MCF 10A (cell line): ENCODE measurements around the gene IL22RA2. TPM values are rescaled to one million over a fixed set of nuclear protein-coding genes. Genes with fewer than 3 reads are reported as not detected.

Experiments
- BruUV-seq: library from RNA; stranded (reverse); fragments of 400-500 nt; replicated peaks from 2 replicates; lab custom pipeline; 2021; lab: Mats Ljungman, UMichigan
- CTCF ChIA-PET: fragments of 300-600 bp; sonication (Branson Sonifier 250); formaldehyde crosslinking; extraction: SDS; loops from one replicate; lab custom pipeline; 2021; ENCODE audit warnings: antibody characterized with exemption, inconsistent platforms; lab: Yijun Ruan, JAX
- POLR2A ChIA-PET: fragments of 300-600, 350-650 bp; sonication (Branson Sonifier 250); formaldehyde crosslinking; extraction: SDS; loops from one replicate; lab custom pipeline; 2020; ENCODE audit warnings: antibody characterized with exemption, inconsistent platforms; lab: Yijun Ruan, JAX
- DNase-seq: peaks from one replicate; pipeline ENCODE4 v3.0.0-alpha.2; 2018; ENCODE audit not compliant: unreplicated experiment
- H3K27ac Mint-ChIP-seq: one replicate; pipeline ENCODE4 v1.8.0; 2022; ENCODE audit warnings: mild to moderate bottlenecking, low read depth, mixed read lengths; ENCODE audit not compliant: unreplicated experiment
- H3K27me3 Mint-ChIP-seq: one replicate; pipeline ENCODE4 v1.8.0; 2022; ENCODE audit warnings: mixed read lengths; ENCODE audit not compliant: insufficient read depth, unreplicated experiment
- H3K36me3 Mint-ChIP-seq: one replicate; pipeline ENCODE4 v1.8.0; 2022; ENCODE audit warnings: mild to moderate bottlenecking, moderate library complexity, mixed read lengths; ENCODE audit not compliant: insufficient read depth, unreplicated experiment
- H3K4me1 Mint-ChIP-seq: one replicate; pipeline ENCODE4 v1.8.0; 2022; ENCODE audit warnings: mixed read lengths; ENCODE audit not compliant: insufficient read depth, unreplicated experiment
- H3K4me3 Mint-ChIP-seq: one replicate; pipeline ENCODE4 v1.8.0; 2022; ENCODE audit warnings: mild to moderate bottlenecking, moderate library complexity, mixed read lengths; ENCODE audit not compliant: unreplicated experiment
- H3K9me3 Mint-ChIP-seq: one replicate; pipeline ENCODE4 v1.8.0; 2022; ENCODE audit warnings: mixed read lengths; ENCODE audit not compliant: unreplicated experiment
- intact Hi-C: fragments of 100-400 bp; cut with micrococcal nuclease; formaldehyde crosslinking; loops from 2 replicates; pipeline ENCODE4 v1.14.1; 2022
- total RNA-seq: library from RNA; stranded (reverse); gene quantifications from 2 replicates; pipeline ENCODE4 v1.2.3, GENCODE V29; 2022
- TF ChIP-seq, protein P1 (sequence below): fragments of 200-600 bp; IDR thresholded peaks from one replicate; pipeline ENCODE4 v1.8.0; 2022; ENCODE audit warnings: antibody characterized with exemption, mild to moderate bottlenecking; ENCODE audit not compliant: unreplicated experiment

Gene IL22RA2
- total RNA-seq, 1 experiment from 2014 or later = not detected

DNA sequence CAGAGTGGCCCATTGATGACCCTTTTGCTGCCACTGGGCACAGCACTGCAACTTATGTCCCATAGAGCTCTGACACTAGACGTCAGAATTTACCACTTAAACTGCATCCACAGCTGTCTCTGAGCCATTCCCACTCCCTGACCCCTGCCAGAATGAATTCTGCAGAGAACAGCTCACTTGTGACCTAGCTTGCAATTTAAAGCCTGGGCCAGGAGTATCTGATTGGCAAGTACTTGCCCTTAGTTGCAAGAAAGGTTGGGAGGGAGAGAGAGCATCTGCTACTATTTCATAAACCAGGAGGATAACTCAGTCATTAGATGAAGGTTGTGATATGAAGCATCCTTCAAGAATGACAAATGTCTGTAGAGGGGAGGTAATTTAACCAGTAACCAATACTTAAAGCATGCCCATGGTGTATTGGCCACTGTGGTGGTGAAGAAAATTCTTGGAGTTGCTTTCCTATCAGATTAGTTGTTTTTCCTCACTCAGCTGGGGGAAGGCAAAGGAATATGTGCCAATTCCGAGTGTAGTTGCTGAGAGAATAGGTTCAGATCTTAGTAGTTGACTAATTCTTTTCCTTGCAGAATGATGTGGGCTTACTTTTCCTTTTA is 46.5 kb downstream of the IL22RA2 start:
- no peak for DNase-seq
- no peaks in the 10 kb centered on the region for H3K36me3 Mint-ChIP-seq
- POLR2A ChIA-PET = no interaction called here
- no peak overlapping the region for H3K4me3 Mint-ChIP-seq
- TF ChIP-seq, protein P1, sequence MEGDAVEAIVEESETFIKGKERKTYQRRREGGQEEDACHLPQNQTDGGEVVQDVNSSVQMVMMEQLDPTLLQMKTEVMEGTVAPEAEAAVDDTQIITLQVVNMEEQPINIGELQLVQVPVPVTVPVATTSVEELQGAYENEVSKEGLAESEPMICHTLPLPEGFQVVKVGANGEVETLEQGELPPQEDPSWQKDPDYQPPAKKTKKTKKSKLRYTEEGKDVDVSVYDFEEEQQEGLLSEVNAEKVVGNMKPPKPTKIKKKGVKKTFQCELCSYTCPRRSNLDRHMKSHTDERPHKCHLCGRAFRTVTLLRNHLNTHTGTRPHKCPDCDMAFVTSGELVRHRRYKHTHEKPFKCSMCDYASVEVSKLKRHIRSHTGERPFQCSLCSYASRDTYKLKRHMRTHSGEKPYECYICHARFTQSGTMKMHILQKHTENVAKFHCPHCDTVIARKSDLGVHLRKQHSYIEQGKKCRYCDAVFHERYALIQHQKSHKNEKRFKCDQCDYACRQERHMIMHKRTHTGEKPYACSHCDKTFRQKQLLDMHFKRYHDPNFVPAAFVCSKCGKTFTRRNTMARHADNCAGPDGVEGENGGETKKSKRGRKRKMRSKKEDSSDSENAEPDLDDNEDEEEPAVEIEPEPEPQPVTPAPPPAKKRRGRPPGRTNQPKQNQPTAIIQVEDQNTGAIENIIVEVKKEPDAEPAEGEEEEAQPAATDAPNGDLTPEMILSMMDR = no peak
- BruUV-seq = no TSS peak
- intact Hi-C loops = no loop called here
- H3K4me1 Mint-ChIP-seq = no peaks in the 10 kb centered on the region
- CTCF ChIA-PET = interaction anchor here (0.8 to 1.6 kb wide), 2 partner anchors 12 to 39 kb away, joined by 3 to 7 read pairs; no protein-coding TSS in a partner anchor
- H3K9me3 Mint-ChIP-seq = peaks cover 10% of the 10 kb centered on the region
- no peak overlapping the region for H3K27ac Mint-ChIP-seq
- H3K27me3 Mint-ChIP-seq = no peaks in the 10 kb centered on the region

DNA sequence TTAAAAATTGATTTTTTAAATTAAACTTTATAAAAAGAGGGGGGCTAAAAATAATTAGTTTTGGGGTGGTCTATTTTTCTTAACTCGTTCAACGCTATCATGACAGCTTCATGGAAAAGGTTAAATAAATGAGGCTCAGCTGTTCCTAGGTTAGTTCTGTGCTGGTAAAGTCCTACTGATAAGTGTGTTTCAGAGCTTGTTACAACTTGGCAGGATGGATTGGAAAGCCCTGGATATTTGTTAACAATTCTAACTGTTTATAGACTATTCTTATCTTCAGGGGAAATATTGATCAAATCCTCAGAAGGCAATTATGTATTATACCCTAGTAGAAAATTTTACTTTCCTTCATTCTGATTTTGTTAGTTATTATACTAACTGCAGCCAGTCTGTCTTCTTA is 50.4 kb downstream of the IL22RA2 start:
- TF ChIP-seq, protein P1 = no peak
- BruUV-seq = no TSS peak
- CTCF ChIA-PET = interaction anchor here (1.3 kb wide), 1 partner anchor 29 kb away, joined by 3 read pairs; no protein-coding TSS in a partner anchor
- H3K27me3 Mint-ChIP-seq = no peaks in the 10 kb centered on the region
- H3K4me3 Mint-ChIP-seq = no peak overlapping the region
- H3K9me3 Mint-ChIP-seq = peaks cover under 1% of the 10 kb centered on the region
- H3K36me3 Mint-ChIP-seq = no peaks in the 10 kb centered on the region
- H3K4me1 Mint-ChIP-seq = no peaks in the 10 kb centered on the region
- intact Hi-C loops = no loop called here
- POLR2A ChIA-PET = interaction anchor here (1.2 to 2.0 kb wide), 5 partner anchors 8 to 33 kb away, joined by 3 to 15 read pairs (median 5); no protein-coding TSS in a partner anchor
- no peak overlapping the region for H3K27ac Mint-ChIP-seq
- no peak for DNase-seq

DNA sequence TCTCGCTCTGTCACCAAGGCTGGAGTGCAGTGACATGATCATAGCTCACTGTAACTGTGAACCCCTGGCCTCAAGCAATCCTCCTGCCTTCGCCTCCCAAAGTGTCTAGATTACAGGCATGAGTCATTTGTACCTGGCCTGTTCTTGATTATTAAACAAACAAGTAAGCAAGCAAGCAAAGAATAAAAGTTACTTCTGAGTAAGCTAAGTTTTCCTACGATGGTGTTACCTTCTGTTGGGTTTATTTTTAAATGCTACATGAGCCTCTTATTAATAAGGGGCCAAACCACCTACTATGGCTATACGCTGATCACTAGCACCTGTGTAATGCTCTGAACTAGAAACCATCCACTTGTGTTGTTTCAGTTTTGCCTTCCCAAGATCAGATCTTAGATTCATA is 50.8 kb downstream of the IL22RA2 start:
- H3K27ac Mint-ChIP-seq = no peak overlapping the region
- POLR2A ChIA-PET = interaction anchor here (0.7 to 2.0 kb wide), 6 partner anchors 8 to 951 kb away, joined by 3 to 15 read pairs (median 4); no protein-coding TSS in a partner anchor
- H3K9me3 Mint-ChIP-seq = no peaks in the 10 kb centered on the region
- intact Hi-C loops = no loop called here
- BruUV-seq = no TSS peak
- no peak overlapping the region for H3K4me3 Mint-ChIP-seq
- no peaks in the 10 kb centered on the region for H3K36me3 Mint-ChIP-seq
- DNase-seq = peak; percentile 41
- CTCF ChIA-PET = interaction anchor here (1.3 kb wide), 1 partner anchor 29 kb away, joined by 3 read pairs; no protein-coding TSS in a partner anchor
- TF ChIP-seq, protein P1 = no peak
- H3K27me3 Mint-ChIP-seq = no peaks in the 10 kb centered on the region
- no peaks in the 10 kb centered on the region for H3K4me1 Mint-ChIP-seq

DNA sequence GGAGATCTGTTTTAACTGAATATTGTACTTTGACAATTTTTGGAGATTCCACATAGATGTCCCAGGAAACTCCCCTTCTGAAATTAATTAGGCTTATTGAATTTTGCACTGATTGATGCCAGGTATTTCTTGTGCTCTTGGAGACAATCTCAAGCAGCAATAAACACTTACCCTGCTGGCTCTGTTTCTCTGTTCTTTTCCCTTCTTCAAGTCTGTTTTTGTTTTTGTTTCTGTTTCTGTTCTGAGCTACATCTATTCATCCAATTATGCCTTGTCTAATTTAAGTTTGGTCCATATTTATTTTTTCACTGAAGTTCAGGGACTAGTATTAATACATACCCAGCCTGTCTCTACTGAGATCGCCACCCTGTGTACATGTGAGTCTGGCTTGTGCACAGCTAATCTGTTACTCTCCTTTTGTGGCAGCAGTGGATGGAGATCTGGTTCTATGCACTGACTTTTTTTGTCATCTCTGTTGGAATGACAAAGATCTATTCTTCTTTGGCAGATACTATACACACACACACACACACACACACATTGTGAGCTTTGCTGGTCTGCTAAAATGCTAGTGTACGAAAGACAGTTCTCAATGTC is 51.9 kb downstream of the IL22RA2 start:
- Mint-ChIP-seq H3K4me1 (no peaks in the 10 kb centered on the region), H3K9me3 (no peaks in the 10 kb centered on the region), H3K4me3 (no peak overlapping the region), H3K27me3 (no peaks in the 10 kb centered on the region), H3K27ac (no peak overlapping the region), H3K36me3 (no peaks in the 10 kb centered on the region)
- DNase-seq = no peak
- intact Hi-C loops = no loop called here
- TF ChIP-seq, protein P1 = no peak
- ChIA-PET CTCF (interaction anchor here (1.2 to 1.6 kb wide), 3 partner anchors 9 to 44 kb away, joined by 3 to 7 read pairs (median 6); no protein-coding TSS in a partner anchor), POLR2A (interaction anchor here (0.7 to 2.0 kb wide), 7 partner anchors 9 to 45 kb away, joined by 3 to 8 read pairs (median 4); no protein-coding TSS in a partner anchor)
- BruUV-seq = no TSS peak
